Measurements from ENCODE around the gene MUC3A.

The MUC3A gene

DNA sequence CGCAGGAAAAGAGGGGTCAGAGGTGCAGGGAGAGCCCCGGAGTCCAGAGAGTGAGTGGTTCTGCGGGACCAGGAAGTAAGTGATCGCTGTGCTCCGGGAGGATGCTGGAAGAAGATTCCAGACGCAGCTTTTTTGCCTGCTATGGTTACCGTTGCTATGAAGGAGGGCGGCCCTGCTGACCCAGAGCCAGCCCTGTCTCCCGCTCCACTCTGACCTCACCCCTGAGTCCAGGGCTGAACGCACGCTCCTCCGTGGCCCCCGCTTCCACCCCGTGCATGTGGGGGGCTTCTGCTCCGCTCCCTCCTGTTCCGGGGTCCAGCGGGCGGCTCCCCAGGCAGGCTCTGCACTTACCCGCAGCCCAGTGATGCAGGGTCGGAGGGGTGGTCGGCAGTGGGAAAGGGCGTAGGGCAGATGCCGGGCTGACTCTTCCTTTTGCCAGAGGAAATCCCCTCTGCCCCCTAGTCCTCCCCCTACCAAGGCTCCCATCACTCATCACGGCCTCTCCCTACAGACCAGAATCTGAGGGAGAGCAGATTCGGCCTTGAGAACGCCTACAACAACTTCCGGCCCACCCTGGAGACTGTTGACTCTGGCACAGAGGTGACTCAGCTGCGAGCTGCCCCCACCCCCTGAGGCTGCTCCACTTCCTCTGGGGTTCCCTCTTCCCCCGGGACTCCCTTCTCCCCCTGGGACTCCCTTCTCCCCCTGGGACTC is 67.9 kb downstream of the MUC3A start:
- TF ChIP-seq, protein P1, sequence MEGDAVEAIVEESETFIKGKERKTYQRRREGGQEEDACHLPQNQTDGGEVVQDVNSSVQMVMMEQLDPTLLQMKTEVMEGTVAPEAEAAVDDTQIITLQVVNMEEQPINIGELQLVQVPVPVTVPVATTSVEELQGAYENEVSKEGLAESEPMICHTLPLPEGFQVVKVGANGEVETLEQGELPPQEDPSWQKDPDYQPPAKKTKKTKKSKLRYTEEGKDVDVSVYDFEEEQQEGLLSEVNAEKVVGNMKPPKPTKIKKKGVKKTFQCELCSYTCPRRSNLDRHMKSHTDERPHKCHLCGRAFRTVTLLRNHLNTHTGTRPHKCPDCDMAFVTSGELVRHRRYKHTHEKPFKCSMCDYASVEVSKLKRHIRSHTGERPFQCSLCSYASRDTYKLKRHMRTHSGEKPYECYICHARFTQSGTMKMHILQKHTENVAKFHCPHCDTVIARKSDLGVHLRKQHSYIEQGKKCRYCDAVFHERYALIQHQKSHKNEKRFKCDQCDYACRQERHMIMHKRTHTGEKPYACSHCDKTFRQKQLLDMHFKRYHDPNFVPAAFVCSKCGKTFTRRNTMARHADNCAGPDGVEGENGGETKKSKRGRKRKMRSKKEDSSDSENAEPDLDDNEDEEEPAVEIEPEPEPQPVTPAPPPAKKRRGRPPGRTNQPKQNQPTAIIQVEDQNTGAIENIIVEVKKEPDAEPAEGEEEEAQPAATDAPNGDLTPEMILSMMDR (IDR thresholded peaks at IDR 0.05; ENCODE audit: low read depth, low read length, missing control alignments): no peak
- H3K4me3 ChIP-seq (ENCODE audit: low read depth, low read length): peak overlapping the region; percentile 64
- DNase-seq (ENCODE audit: low read depth): peak; percentile 48
